ENCODE data around the gene LZTR1.

Gene LZTR1

DNA sequence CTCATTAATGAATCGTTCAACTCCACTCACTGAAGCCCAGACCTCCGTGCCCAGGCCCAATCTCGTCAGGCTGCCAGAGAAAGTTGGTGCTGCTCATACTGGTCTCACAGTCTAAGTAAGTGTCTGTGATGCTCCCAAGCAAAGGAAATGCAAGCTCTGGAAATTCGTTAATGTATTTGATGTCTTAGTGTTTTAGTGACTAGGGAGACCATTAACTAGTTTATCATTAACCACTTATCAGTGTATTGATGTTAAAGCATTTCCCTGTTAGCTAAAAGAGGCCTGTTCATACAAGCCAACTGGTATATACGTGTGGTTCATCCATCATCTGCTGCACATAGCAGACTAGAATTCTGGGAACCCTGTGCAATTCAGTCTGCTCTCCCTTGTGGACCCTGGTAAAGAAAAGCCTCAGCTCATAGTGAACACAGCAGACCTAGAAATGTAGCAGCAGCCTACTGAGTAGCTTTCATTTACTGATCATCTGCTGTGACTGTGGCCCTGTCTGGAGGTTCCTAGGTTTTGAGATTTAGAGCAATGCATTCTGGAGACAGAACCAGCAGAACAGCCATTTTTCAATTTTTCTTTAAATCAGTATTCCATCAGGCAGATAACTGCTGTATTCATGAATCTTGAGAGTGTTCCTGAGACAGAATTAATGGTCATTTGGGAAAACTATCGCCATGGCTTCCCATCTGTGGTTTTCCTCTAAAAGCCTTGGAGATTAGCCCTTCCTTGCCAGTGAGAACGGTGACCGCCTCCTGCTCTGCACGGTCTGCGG lies 30.8 kb upstream of the LZTR1 start:
- Histone ChIP-seq H3K36me3 (ENCODE audit: control insufficient read depth in 4 of 4, insufficient read depth in 4 of 4, low read length in 3 of 4) (peaks cover 10 to 56% (median 40%) of the 10 kb centered on the region in 4 experiments), H3K27ac (ENCODE audit: insufficient read depth in 1 of 2, low read depth in 1 of 2, low read length in 2 of 2, poor library complexity in 1 of 2, severe bottlenecking in 2 of 2) (peak overlapping the region in 1 of 2 experiments; percentile 35), H3K27me3 (replicated peaks in 2 of 5; ENCODE audit: control insufficient read depth in 4 of 5, insufficient read depth in 5 of 5, low read length in 4 of 5) (no peaks in the 10 kb centered on the region), H3K4me3 (ENCODE audit: control insufficient read depth in 1 of 7, extremely low read depth in 1 of 7, insufficient read depth in 4 of 7, low read depth in 2 of 7, low read length in 6 of 7) (no peak overlapping the region), H3K9me3 (ENCODE audit: control extremely low read depth in 1 of 5, control insufficient read depth in 4 of 5, insufficient read depth in 2 of 5, low read depth in 1 of 5, low read length in 4 of 5) (no peaks in the 10 kb centered on the region), H3K4me1 (ENCODE audit: control extremely low read depth in 1 of 4, control insufficient read depth in 4 of 4, insufficient read depth in 4 of 4, low read length in 3 of 4) (peaks cover 0 to 3% (median under 1%) of the 10 kb centered on the region in 4 experiments)
- DNase-seq, result no peak
- POLR2A ChIA-PET, result no interaction called here
- WGBS (ENCODE audit: insufficient coverage), result 89% methylated on average over 7 of the region's 10 CpGs
- CTCF ChIA-PET, result interaction anchor here (0.6 to 2.1 kb wide), 3 partner anchors 17 to 43 kb away, joined by 3 to 9 read pairs (median 6); partner anchors contain the start of gene AIFM3

GRCh38 chr22:20951932-20952380 lies 30.1 kb upstream of the LZTR1 start:
- no peak overlapping the region for H3K4me3 ChIP-seq (ENCODE audit: control insufficient read depth in 1 of 7, extremely low read depth in 1 of 7, insufficient read depth in 4 of 7, low read depth in 2 of 7, low read length in 6 of 7)
- H3K27ac ChIP-seq (ENCODE audit: insufficient read depth in 1 of 2, low read depth in 1 of 2, low read length in 2 of 2, poor library complexity in 1 of 2, severe bottlenecking in 2 of 2), result peak overlapping the region in 1 of 2 experiments; percentile 35
- no peaks in the 10 kb centered on the region for H3K9me3 ChIP-seq (ENCODE audit: control extremely low read depth in 1 of 5, control insufficient read depth in 4 of 5, insufficient read depth in 2 of 5, low read depth in 1 of 5, low read length in 4 of 5)
- DNase-seq, result no peak
- H3K27me3 ChIP-seq (replicated peaks in 2 of 5; ENCODE audit: control insufficient read depth in 4 of 5, insufficient read depth in 5 of 5, low read length in 4 of 5), result no peaks in the 10 kb centered on the region
- ChIA-PET CTCF (interaction anchor here (1.3 to 2.1 kb wide), 2 partner anchors 16 to 20 kb away, joined by 6 to 9 read pairs; partner anchors contain the start of gene AIFM3), POLR2A (no interaction called here)
- peaks cover 7 to 51% (median 40%) of the 10 kb centered on the region in 4 experiments for H3K36me3 ChIP-seq (ENCODE audit: control insufficient read depth in 4 of 4, insufficient read depth in 4 of 4, low read length in 3 of 4)
- peaks cover 0 to 10% (median 3%) of the 10 kb centered on the region in 4 experiments for H3K4me1 ChIP-seq (ENCODE audit: control extremely low read depth in 1 of 4, control insufficient read depth in 4 of 4, insufficient read depth in 4 of 4, low read length in 3 of 4)
- 98% methylated on average over 6 of the region's 8 CpGs for WGBS (ENCODE audit: insufficient coverage)

DNA sequence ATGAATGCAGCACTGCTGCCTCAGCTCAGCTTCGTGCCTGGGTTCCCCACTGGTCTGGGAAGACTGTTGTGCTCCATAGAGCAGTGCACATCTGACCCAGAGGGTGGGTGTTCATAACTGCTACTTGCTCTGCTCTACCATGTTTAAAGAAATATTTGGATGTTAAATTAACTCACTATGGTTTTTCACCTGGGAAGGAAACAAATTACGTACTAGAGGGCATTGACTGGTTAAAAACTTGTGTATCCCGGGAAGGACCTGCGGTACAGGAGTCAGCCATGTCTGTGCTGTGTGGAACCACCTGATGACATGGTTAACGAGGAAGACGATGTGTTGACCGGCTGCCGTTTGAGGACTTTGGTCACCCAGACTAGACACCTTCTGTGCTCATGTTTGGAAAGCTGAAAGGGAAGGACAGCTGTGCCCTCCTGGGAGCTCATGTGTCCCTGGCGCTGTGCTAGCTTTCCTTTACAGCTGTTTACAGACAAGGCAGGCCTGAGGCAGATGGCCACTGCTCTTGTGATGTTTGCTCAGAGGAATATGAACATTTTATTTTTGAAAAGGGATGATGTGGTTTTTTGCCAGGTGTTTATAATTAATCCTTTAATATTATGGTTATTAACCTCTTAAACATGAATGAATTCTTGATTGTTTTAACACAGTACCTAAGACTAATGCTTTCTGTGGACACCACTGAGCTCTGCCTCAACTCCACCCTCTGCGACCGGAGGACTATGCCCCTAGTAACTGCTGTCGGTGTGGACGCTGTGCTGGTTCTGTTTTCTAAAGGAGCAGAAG lies 29.4 kb upstream of the LZTR1 start:
- no peaks in the 10 kb centered on the region for H3K27me3 ChIP-seq (replicated peaks in 2 of 5; ENCODE audit: control insufficient read depth in 4 of 5, insufficient read depth in 5 of 5, low read length in 4 of 5)
- peaks cover 7 to 49% (median 40%) of the 10 kb centered on the region in 4 experiments for H3K36me3 ChIP-seq (ENCODE audit: control insufficient read depth in 4 of 4, insufficient read depth in 4 of 4, low read length in 3 of 4)
- H3K4me1 ChIP-seq (ENCODE audit: control extremely low read depth in 1 of 4, control insufficient read depth in 4 of 4, insufficient read depth in 4 of 4, low read length in 3 of 4), result peaks cover 0 to 16% (median 6%) of the 10 kb centered on the region in 4 experiments
- H3K27ac ChIP-seq (ENCODE audit: insufficient read depth in 1 of 2, low read depth in 1 of 2, low read length in 2 of 2, poor library complexity in 1 of 2, severe bottlenecking in 2 of 2), result peak overlapping the region in 1 of 2 experiments; percentile 17
- POLR2A ChIA-PET, result no interaction called here
- 96% methylated on average over 13 of the region's 13 CpGs for WGBS (ENCODE audit: insufficient coverage)
- no peak for DNase-seq
- no peaks in the 10 kb centered on the region for H3K9me3 ChIP-seq (ENCODE audit: control extremely low read depth in 1 of 5, control insufficient read depth in 4 of 5, insufficient read depth in 2 of 5, low read depth in 1 of 5, low read length in 4 of 5)
- CTCF ChIA-PET, result interaction anchor here (0.7 to 2.1 kb wide), 6 partner anchors 8 to 50 kb away, joined by 3 to 9 read pairs (median 4); partner anchors contain the start of genes AIFM3 and LZTR1
- no peak overlapping the region for H3K4me3 ChIP-seq (ENCODE audit: control insufficient read depth in 1 of 7, extremely low read depth in 1 of 7, insufficient read depth in 4 of 7, low read depth in 2 of 7, low read length in 6 of 7)

DNA sequence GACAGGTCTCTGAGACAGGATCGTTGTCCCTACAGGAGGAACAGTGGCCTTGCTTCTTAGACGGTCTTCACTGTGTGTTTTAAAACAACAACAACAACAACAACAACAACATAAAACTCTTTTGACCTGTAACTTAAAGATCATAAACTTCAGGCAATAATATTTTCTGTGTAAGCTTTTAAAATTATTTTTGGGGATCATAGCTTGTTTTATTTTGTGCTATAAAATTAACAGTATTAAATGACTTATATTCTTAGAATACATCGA lies 28.8 kb upstream of the LZTR1 start:
- WGBS (ENCODE audit: insufficient coverage), result no CpG with 5 or more reads among the region's 3 CpGs
- CTCF ChIA-PET, result interaction anchor here (0.7 to 2.1 kb wide), 6 partner anchors 9 to 50 kb away, joined by 3 to 9 read pairs (median 4); partner anchors contain the start of genes AIFM3 and LZTR1
- H3K27me3 ChIP-seq (replicated peaks in 2 of 5; ENCODE audit: control insufficient read depth in 4 of 5, insufficient read depth in 5 of 5, low read length in 4 of 5), result no peaks in the 10 kb centered on the region
- H3K9me3 ChIP-seq (ENCODE audit: control extremely low read depth in 1 of 5, control insufficient read depth in 4 of 5, insufficient read depth in 2 of 5, low read depth in 1 of 5, low read length in 4 of 5), result no peaks in the 10 kb centered on the region
- H3K27ac ChIP-seq (ENCODE audit: insufficient read depth in 1 of 2, low read depth in 1 of 2, low read length in 2 of 2, poor library complexity in 1 of 2, severe bottlenecking in 2 of 2), result peak overlapping the region in 1 of 2 experiments; percentile 51
- H3K36me3 ChIP-seq (ENCODE audit: control insufficient read depth in 4 of 4, insufficient read depth in 4 of 4, low read length in 3 of 4), result peaks cover 7 to 49% (median 40%) of the 10 kb centered on the region in 4 experiments
- peaks cover 0 to 21% (median 10%) of the 10 kb centered on the region in 4 experiments for H3K4me1 ChIP-seq (ENCODE audit: control extremely low read depth in 1 of 4, control insufficient read depth in 4 of 4, insufficient read depth in 4 of 4, low read length in 3 of 4)
- no peak for DNase-seq
- POLR2A ChIA-PET, result no interaction called here
- H3K4me3 ChIP-seq (ENCODE audit: control insufficient read depth in 1 of 7, extremely low read depth in 1 of 7, insufficient read depth in 4 of 7, low read depth in 2 of 7, low read length in 6 of 7), result no peak overlapping the region

GRCh38 chr22:20953668-20954500 lies 28.2 kb upstream of the LZTR1 start:
- CTCF ChIA-PET, result interaction anchor here (0.8 to 2.1 kb wide), 4 partner anchors 14 to 49 kb away, joined by 3 to 9 read pairs (median 4); partner anchors contain the start of genes AIFM3 and LZTR1

DNA sequence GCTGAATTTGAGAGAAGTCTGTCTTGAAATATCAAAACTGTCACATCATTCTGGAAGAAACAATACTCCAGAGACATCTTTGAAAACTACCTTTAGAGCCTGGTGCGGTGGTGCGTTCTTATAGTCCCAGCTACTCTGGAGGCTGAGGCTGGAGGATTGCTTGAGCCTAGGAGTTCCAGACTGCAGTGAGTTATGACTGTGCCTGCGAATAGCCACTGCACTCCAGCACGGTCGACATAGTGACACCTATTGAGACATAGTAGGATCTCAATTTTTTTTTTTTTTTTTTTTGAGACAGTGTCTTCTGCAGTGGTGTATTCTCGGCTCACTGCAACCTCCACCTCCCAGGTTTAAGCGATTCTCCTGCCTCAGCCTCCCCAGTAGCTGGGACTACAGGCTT lies 26.5 kb upstream of the LZTR1 start:
- POLR2A ChIA-PET, result interaction anchor here (0.6 kb wide), 1 partner anchor 50 kb away, joined by 6 read pairs; no protein-coding TSS in a partner anchor
- no peaks in the 10 kb centered on the region for H3K9me3 ChIP-seq (ENCODE audit: control extremely low read depth in 1 of 5, control insufficient read depth in 4 of 5, insufficient read depth in 2 of 5, low read depth in 1 of 5, low read length in 4 of 5)
- WGBS (ENCODE audit: insufficient coverage), result 100% methylated on average over 3 of the region's 7 CpGs
- peaks cover 3 to 35% (median 29%) of the 10 kb centered on the region in 4 experiments for H3K36me3 ChIP-seq (ENCODE audit: control insufficient read depth in 4 of 4, insufficient read depth in 4 of 4, low read length in 3 of 4)
- H3K4me1 ChIP-seq (ENCODE audit: control extremely low read depth in 1 of 4, control insufficient read depth in 4 of 4, insufficient read depth in 4 of 4, low read length in 3 of 4), result peaks cover 0 to 21% (median 15%) of the 10 kb centered on the region in 4 experiments
- no peak overlapping the region for H3K27ac ChIP-seq (ENCODE audit: insufficient read depth in 1 of 2, low read depth in 1 of 2, low read length in 2 of 2, poor library complexity in 1 of 2, severe bottlenecking in 2 of 2)
- peak in 1 of 3 donors; percentile 15 for DNase-seq
- no peak overlapping the region for H3K4me3 ChIP-seq (ENCODE audit: control insufficient read depth in 1 of 7, extremely low read depth in 1 of 7, insufficient read depth in 4 of 7, low read depth in 2 of 7, low read length in 6 of 7)
- CTCF ChIA-PET, result interaction anchor here (0.6 to 3.8 kb wide), 2 partner anchors 69 to 126 kb away, joined by 3 to 11 read pairs; no protein-coding TSS in a partner anchor
- H3K27me3 ChIP-seq (replicated peaks in 2 of 5; ENCODE audit: control insufficient read depth in 4 of 5, insufficient read depth in 5 of 5, low read length in 4 of 5), result no peaks in the 10 kb centered on the region

More at GRCh38 chr22:20953668-20954500, 28.2 kb upstream of the LZTR1 start:
- no peak for DNase-seq
- no peaks in the 10 kb centered on the region for H3K27me3 ChIP-seq (replicated peaks in 2 of 5; ENCODE audit: control insufficient read depth in 4 of 5, insufficient read depth in 5 of 5, low read length in 4 of 5)
- no peaks in the 10 kb centered on the region for H3K9me3 ChIP-seq (ENCODE audit: control extremely low read depth in 1 of 5, control insufficient read depth in 4 of 5, insufficient read depth in 2 of 5, low read depth in 1 of 5, low read length in 4 of 5)
- POLR2A ChIA-PET, result no interaction called here
- H3K36me3 ChIP-seq (ENCODE audit: control insufficient read depth in 4 of 4, insufficient read depth in 4 of 4, low read length in 3 of 4), result peaks cover 7 to 48% (median 40%) of the 10 kb centered on the region in 4 experiments
- WGBS (ENCODE audit: insufficient coverage), result 97% methylated on average over 7 of the region's 8 CpGs
- peaks cover 0 to 21% (median 15%) of the 10 kb centered on the region in 4 experiments for H3K4me1 ChIP-seq (ENCODE audit: control extremely low read depth in 1 of 4, control insufficient read depth in 4 of 4, insufficient read depth in 4 of 4, low read length in 3 of 4)
- H3K4me3 ChIP-seq (ENCODE audit: control insufficient read depth in 1 of 7, extremely low read depth in 1 of 7, insufficient read depth in 4 of 7, low read depth in 2 of 7, low read length in 6 of 7), result no peak overlapping the region
- H3K27ac ChIP-seq (ENCODE audit: insufficient read depth in 1 of 2, low read depth in 1 of 2, low read length in 2 of 2, poor library complexity in 1 of 2, severe bottlenecking in 2 of 2), result peak overlapping the region in 1 of 2 experiments; percentile 51

Data from common myeloid progenitor, CD34-positive (primary cell).